HAP-1 (cell line): Measurements from ENCODE around the gene FGGY.
"Not testable (repeated sequence)": the region's sequence is repeated elsewhere in the genome, so short reads cannot be mapped to it uniquely, and the experiment has no call there.

Experiments used
- DNase-seq, 2 experiments: peaks; one replicate each; pipeline ENCODE4 v3.0.0-alpha.2; 2016 to 2020; ENCODE audit warnings: low spot score in 2 of 2
- H3K27me3 ChIP-seq: fragments of 250-450 bp; sonication (Bioruptor Pico); 2 replicates; pipeline ENCODE4 v1.5.1; 2020; ENCODE audit warnings: low read depth, mild to moderate bottlenecking, moderate library complexity
- H3K36me3 ChIP-seq: fragments of 250-450 bp; sonication (Bioruptor Pico); replicated peaks from 2 replicates; pipeline ENCODE4 v1.5.1; 2020; ENCODE audit warnings: mild to moderate bottlenecking
- H3K4me1 ChIP-seq: fragments of 250-450 bp; sonication (Bioruptor Pico); 2 replicates; pipeline ENCODE4 v1.5.1; 2020; ENCODE audit warnings: mild to moderate bottlenecking
- H3K4me3 ChIP-seq: fragments of 250-450 bp; sonication (Bioruptor Pico); 2 replicates; pipeline ENCODE4 v1.5.1; 2020; ENCODE audit warnings: mild to moderate bottlenecking, moderate library complexity
- H3K9me3 ChIP-seq: fragments of 250-450 bp; sonication (Bioruptor Pico); 2 replicates; pipeline ENCODE4 v1.5.1; 2020; ENCODE audit warnings: mild to moderate bottlenecking, moderate library complexity
- in situ Hi-C: fragments of 300-500 bp; cut with MboI; formaldehyde crosslinking; loops from 3 replicates; pipeline ENCODE4 v1.14.3; 2020; ENCODE audit warnings: low sequenced_read_pairs, inconsistent platforms, mixed read lengths

The FGGY gene

GRCh38 chr1:59332983-59333382 lies 36.1 kb downstream of the FGGY start:
- DNase-seq: no peak
- no peaks in the 10 kb centered on the region for H3K36me3 ChIP-seq

GRCh38 chr1:59333626-59334277 lies 36.9 kb downstream of the FGGY start:
- no peak overlapping the region for H3K4me3 ChIP-seq
- in situ Hi-C loops: no loop called here
- H3K27me3 ChIP-seq: no peaks in the 10 kb centered on the region
- no peaks in the 10 kb centered on the region for H3K36me3 ChIP-seq
- no peak for DNase-seq
- H3K4me1 ChIP-seq: no peaks in the 10 kb centered on the region
- H3K9me3 ChIP-seq: no peaks in the 10 kb centered on the region

More at GRCh38 chr1:59332983-59333382, 36.1 kb downstream of the FGGY start:
- in situ Hi-C loops: no loop called here
- Histone ChIP-seq H3K4me3 (no peak overlapping the region), H3K9me3 (no peaks in the 10 kb centered on the region), H3K4me1 (no peaks in the 10 kb centered on the region), H3K27me3 (no peaks in the 10 kb centered on the region)

- in situ Hi-C loops: no loop called here
- no peak overlapping the region for H3K4me3 ChIP-seq
- DNase-seq: no peak
These were observed 43.8 kb downstream of the FGGY start for GRCh38 chr1:59340411-59341307.

GRCh38 chr1:59342801-59343575 lies 46.1 kb downstream of the FGGY start:
- in situ Hi-C loops: no loop called here
- Histone ChIP-seq H3K4me3 (no peak overlapping the region), H3K9me3 (no peaks in the 10 kb centered on the region), H3K36me3 (no peaks in the 10 kb centered on the region), H3K4me1 (no peaks in the 10 kb centered on the region), H3K27me3 (no peaks in the 10 kb centered on the region)
- no peak for DNase-seq

More at GRCh38 chr1:59340411-59341307, 43.8 kb downstream of the FGGY start:
- Histone ChIP-seq H3K27me3 (no peaks in the 10 kb centered on the region), H3K4me1 (no peaks in the 10 kb centered on the region), H3K9me3 (no peaks in the 10 kb centered on the region), H3K36me3 (no peaks in the 10 kb centered on the region)

GRCh38 chr1:59343576-59343840 lies 46.6 kb downstream of the FGGY start:
- Histone ChIP-seq H3K9me3 (no peaks in the 10 kb centered on the region), H3K27me3 (no peaks in the 10 kb centered on the region), H3K36me3 (no peaks in the 10 kb centered on the region), H3K4me1 (no peaks in the 10 kb centered on the region), H3K4me3 (no peak overlapping the region)
- in situ Hi-C loops: no loop called here
- DNase-seq: no peak

- H3K9me3 ChIP-seq: no peaks in the 10 kb centered on the region
- no peak for DNase-seq
- in situ Hi-C loops: no loop called here
- no peaks in the 10 kb centered on the region for H3K36me3 ChIP-seq
- H3K27me3 ChIP-seq: no peaks in the 10 kb centered on the region
- no peak overlapping the region for H3K4me3 ChIP-seq
- no peaks in the 10 kb centered on the region for H3K4me1 ChIP-seq
These were observed 48.3 kb downstream of the FGGY start for GRCh38 chr1:59345221-59345620.

- no peak overlapping the region for H3K4me3 ChIP-seq
- no peaks in the 10 kb centered on the region for H3K4me1 ChIP-seq
- no peaks in the 10 kb centered on the region for H3K9me3 ChIP-seq
- no peaks in the 10 kb centered on the region for H3K36me3 ChIP-seq
- no peak for DNase-seq
- in situ Hi-C loops: no loop called here
- no peaks in the 10 kb centered on the region for H3K27me3 ChIP-seq
These were observed 49.5 kb downstream of the FGGY start for GRCh38 chr1:59346429-59346828.

GRCh38 chr1:59349101-59349500 lies 52.2 kb downstream of the FGGY start:
- H3K36me3 ChIP-seq: no peaks in the 10 kb centered on the region
- H3K27me3 ChIP-seq: no peaks in the 10 kb centered on the region
- no peaks in the 10 kb centered on the region for H3K4me1 ChIP-seq
- no peak overlapping the region for H3K4me3 ChIP-seq
- H3K9me3 ChIP-seq: no peaks in the 10 kb centered on the region
- DNase-seq: no peak
- in situ Hi-C loops: no loop called here

- no peaks in the 10 kb centered on the region for H3K9me3 ChIP-seq
- H3K36me3 ChIP-seq: no peaks in the 10 kb centered on the region
- H3K4me1 ChIP-seq: no peaks in the 10 kb centered on the region
- no peak overlapping the region for H3K4me3 ChIP-seq
- DNase-seq: no peak
- in situ Hi-C loops: no loop called here
- no peaks in the 10 kb centered on the region for H3K27me3 ChIP-seq
These were observed 53.6 kb downstream of the FGGY start for GRCh38 chr1:59350521-59350920.

- H3K36me3 ChIP-seq: no peaks in the 10 kb centered on the region
- H3K9me3 ChIP-seq: no peaks in the 10 kb centered on the region
- in situ Hi-C loops: no loop called here
- no peak overlapping the region for H3K4me3 ChIP-seq
- no peaks in the 10 kb centered on the region for H3K4me1 ChIP-seq
- H3K27me3 ChIP-seq: no peaks in the 10 kb centered on the region
- DNase-seq: no peak
These were observed 55.2 kb downstream of the FGGY start for GRCh38 chr1:59352065-59352464.

- no peak for DNase-seq
- in situ Hi-C loops: no loop called here
These were observed 56.6 kb downstream of the FGGY start for GRCh38 chr1:59353453-59353852.

GRCh38 chr1:59354239-59354638 lies 57.3 kb downstream of the FGGY start:
- H3K4me3 ChIP-seq, H3K4me1 ChIP-seq, in situ Hi-C loops, H3K9me3 ChIP-seq, H3K27me3 ChIP-seq, DNase-seq, H3K36me3 ChIP-seq: not testable (repeated sequence)

More at GRCh38 chr1:59353453-59353852, 56.6 kb downstream of the FGGY start:
- Histone ChIP-seq H3K9me3 (no peaks in the 10 kb centered on the region), H3K4me1 (no peaks in the 10 kb centered on the region), H3K27me3 (no peaks in the 10 kb centered on the region), H3K4me3 (no peak overlapping the region), H3K36me3 (no peaks in the 10 kb centered on the region)

GRCh38 chr1:59354709-59355337 lies 57.9 kb downstream of the FGGY start:
- no peaks in the 10 kb centered on the region for H3K9me3 ChIP-seq
- no peaks in the 10 kb centered on the region for H3K36me3 ChIP-seq
- in situ Hi-C loops: no loop called here
- DNase-seq: no peak
- H3K4me1 ChIP-seq: no peaks in the 10 kb centered on the region
- no peaks in the 10 kb centered on the region for H3K27me3 ChIP-seq
- H3K4me3 ChIP-seq: no peak overlapping the region
